Transverse colon (tissue), 4 donors: ENCODE measurements around the gene TBL3. TPM values are rescaled to one million over a fixed set of nuclear protein-coding genes. Genes with fewer than 3 reads are reported as not detected.
A peak's percentile ranks its signal among the peaks of the same experiment; 100 is the strongest.

ENCODE experiments used
- DNase-seq: peaks from one replicate; pipeline ENCODE4 v3.0.0-alpha.2; 2019
- H3K27ac ChIP-seq, 4 donors: fragments of 200-600 bp; sonication (generic); 2 replicates each; pipeline ENCODE4 v1.5.1; 2016 to 2018; ENCODE audit warnings: inconsistent platforms in 4 of 4
- H3K27me3 ChIP-seq: fragments of 200-600 bp; sonication (generic); 2 replicates; pipeline ENCODE4 v1.5.1; 2017; ENCODE audit warnings: inconsistent platforms
- H3K36me3 ChIP-seq, 4 donors: fragments of 200-600 bp; sonication (generic); 2 replicates each; pipeline ENCODE4 v1.5.1; 2017 to 2019; ENCODE audit warnings: inconsistent platforms in 4 of 4
- H3K4me1 ChIP-seq, 4 donors: fragments of 200-600 bp; sonication (generic); 2 replicates each; pipeline ENCODE4 v1.5.1; 2017 to 2020; ENCODE audit warnings: inconsistent platforms in 4 of 4
- H3K4me3 ChIP-seq, 4 donors: fragments of 200-600 bp; sonication (generic); 1 replicate in 1 of 4; 2 replicates in 3 of 4; pipeline versions ENCODE4 v1.5.1 to v1.6.1; 2017 to 2019; ENCODE audit warnings: inconsistent platforms in 4 of 4
- H3K9me3 ChIP-seq, 2 donors: fragments of 200-600 bp; sonication (generic); 2 replicates each; pipeline ENCODE4 v1.5.1; 2017 to 2019; ENCODE audit warnings: inconsistent platforms in 2 of 2
- EP300 ChIP-seq: sonication (generic); formaldehyde crosslinking; IDR thresholded peaks from one replicate; pipeline ENCODE4 v1.6.1; 2017; ENCODE audit warnings: antibody characterized with exemption, low read depth
- POLR2A ChIP-seq: fragments of 450-650 bp; IDR thresholded peaks from one replicate; pipeline ENCODE4 v1.6.1; 2016; ENCODE audit warnings: antibody characterized with exemption, mild to moderate bottlenecking, moderate library complexity
- POLR2AphosphoS5 ChIP-seq, 3 donors: sonication (generic); formaldehyde crosslinking; IDR thresholded peaks; one replicate each; pipeline ENCODE4 v1.6.1; 2016; ENCODE audit warnings: antibody characterized with exemption in 3 of 3
- WGBS, 2 donors: methylation state at CpG; one replicate each; pipeline ENCODE4 v1.1.5; 2018; ENCODE audit warnings: low coverage in 1 of 2; 5-methylcytosine and 5-hydroxymethylcytosine counted together
- in situ Hi-C, 4 donors: fragments of 200-750 bp; cut with MboI; loops; one replicate each; pipeline versions ENCODE4 v1.15.0 to v1.15.1; 2017; ENCODE audit warnings: low sequenced_read_pairs in 3 of 4, low pct_ligation_motif_present in 1 of 4, low pct_unique_long_range_greater_than_20kb in 1 of 4
- intact Hi-C: fragments of 100-400 bp; cut with DNase I; formaldehyde crosslinking; loops from one replicate; pipeline ENCODE4 v1.15.1; 2023; ENCODE audit warnings: low total_unique reads
- total RNA-seq, 4 donors: library from RNA; depleted of rRNA; stranded (reverse); fragments of >200 nt; gene quantifications; one replicate each; pipeline ENCODE4 v1.1.0, GENCODE V29; 2016
- TF ChIP-seq, protein P1 (sequence below), 5 experiments: fragments of 200-600 bp in 3 of 5; fragments of 450-650 bp in 2 of 5; sonication (generic) in 3 of 5; IDR thresholded peaks; 1 replicate in 2 of 5; 2 replicates in 3 of 5; pipeline ENCODE4 v1.5.1; 2016 to 2017; ENCODE audit warnings: antibody characterized with exemption in 5 of 5, inconsistent platforms in 3 of 5, mild to moderate bottlenecking in 2 of 5, moderate library complexity in 1 of 5

Gene TBL3
- total RNA-seq, 4 donors from 2014 or later, result 23.2 to 31.0 (median 28.2) TPM

DNA sequence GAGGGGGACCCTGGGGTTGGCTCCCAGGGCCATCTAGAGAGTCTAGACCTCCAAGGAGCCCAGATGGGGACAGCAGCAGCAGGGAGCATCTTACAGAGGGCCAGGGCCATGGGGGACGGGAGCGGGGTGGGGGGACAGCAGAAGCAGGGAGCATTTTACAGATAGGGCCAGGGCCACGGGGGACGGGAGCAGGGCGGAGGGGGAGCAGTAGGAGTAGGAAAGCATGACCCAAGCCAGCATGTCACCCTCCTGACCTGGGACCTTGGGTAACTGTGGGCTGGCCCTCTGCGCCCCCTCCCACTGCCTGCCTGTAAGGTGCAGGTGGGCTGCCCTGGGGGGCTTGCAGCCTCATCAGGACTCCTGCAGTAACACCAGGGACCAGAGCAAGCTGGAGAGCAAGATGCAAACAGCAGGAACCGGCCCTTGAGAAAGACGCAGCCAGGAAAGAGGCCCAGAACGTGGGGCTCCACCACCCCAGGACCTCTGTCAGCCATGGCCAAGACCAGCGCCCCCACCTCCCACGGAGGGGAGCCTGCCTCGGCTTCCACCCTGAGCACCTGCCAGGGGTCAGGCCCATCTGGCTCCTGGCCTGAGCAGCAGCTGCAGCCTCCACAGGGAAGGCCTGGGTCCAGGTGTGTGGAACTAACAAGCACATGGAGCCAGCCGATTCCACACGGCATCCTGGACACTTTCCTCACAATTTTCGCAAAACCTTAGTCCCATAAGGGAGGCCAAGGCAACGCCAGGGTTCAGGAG, 35.4 kb downstream of the TBL3 start:
- H3K4me1 ChIP-seq, result peaks cover 36 to 57% (median 49%) of the 10 kb centered on the region in 4 donors
- in situ Hi-C loops, result loop anchor here in 1 of 4 donors (25.0 kb wide), 1 partner anchor 130 kb away; the partner anchor contains the start of genes PKD1 and RAB26
- WGBS, 2 donors, result 77% methylated on average over 16 of the region's 16 CpGs; no CpG with 5 or more reads in 1 of the 2 donors
- intact Hi-C loops, result loop anchor here (10.0 kb wide), 1 partner anchor 228 kb away; the partner anchor contains the start of gene DNASE1L2
- DNase-seq, result no peak
- no peaks in the 10 kb centered on the region for H3K9me3 ChIP-seq
- H3K27me3 ChIP-seq, result no peaks in the 10 kb centered on the region
- peak overlapping the region in 3 of 4 donors; percentile 93 to 98 (median 94) for H3K27ac ChIP-seq
- peak overlapping the region in 1 of 4 donors; percentile 78 for H3K4me3 ChIP-seq
- TF ChIP-seq POLR2A (no peak), EP300 (no peak), POLR2AphosphoS5 (IDR thresholded peaks at IDR 0.05) (no peak)
- TF ChIP-seq, protein P1, sequence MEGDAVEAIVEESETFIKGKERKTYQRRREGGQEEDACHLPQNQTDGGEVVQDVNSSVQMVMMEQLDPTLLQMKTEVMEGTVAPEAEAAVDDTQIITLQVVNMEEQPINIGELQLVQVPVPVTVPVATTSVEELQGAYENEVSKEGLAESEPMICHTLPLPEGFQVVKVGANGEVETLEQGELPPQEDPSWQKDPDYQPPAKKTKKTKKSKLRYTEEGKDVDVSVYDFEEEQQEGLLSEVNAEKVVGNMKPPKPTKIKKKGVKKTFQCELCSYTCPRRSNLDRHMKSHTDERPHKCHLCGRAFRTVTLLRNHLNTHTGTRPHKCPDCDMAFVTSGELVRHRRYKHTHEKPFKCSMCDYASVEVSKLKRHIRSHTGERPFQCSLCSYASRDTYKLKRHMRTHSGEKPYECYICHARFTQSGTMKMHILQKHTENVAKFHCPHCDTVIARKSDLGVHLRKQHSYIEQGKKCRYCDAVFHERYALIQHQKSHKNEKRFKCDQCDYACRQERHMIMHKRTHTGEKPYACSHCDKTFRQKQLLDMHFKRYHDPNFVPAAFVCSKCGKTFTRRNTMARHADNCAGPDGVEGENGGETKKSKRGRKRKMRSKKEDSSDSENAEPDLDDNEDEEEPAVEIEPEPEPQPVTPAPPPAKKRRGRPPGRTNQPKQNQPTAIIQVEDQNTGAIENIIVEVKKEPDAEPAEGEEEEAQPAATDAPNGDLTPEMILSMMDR (IDR thresholded peaks at IDR 0.05), result no peak
- peaks cover 0 to 5% (median 2%) of the 10 kb centered on the region in 4 donors for H3K36me3 ChIP-seq

DNA sequence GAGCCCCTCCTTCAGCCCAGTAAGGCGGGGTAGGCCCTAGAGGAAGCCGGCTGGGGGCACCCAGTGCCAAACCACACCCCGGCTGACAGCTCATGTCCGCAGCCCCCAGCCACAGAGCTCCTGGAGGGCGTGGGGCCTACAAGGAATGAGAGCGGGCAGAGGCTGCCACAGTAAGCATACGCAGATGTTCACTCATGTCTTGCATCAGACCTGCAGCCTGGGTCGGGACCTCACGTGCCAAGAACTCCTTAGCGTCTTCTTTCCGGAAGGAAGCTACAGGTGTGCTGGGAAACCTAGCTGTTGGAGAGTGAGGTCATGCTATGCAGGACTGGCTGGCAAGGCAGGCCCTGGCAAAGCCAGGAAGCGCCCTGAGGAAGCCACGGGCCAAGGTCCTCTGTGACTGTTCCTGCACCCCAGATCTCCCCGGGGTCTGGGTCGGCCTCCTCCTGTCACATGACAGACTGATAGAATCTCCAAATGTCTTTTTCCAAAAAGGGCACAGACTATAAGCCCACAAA, 36.2 kb downstream of the TBL3 start:
- DNase-seq, result peak; percentile 68
- peaks cover 36 to 57% (median 49%) of the 10 kb centered on the region in 4 donors for H3K4me1 ChIP-seq

DNA sequence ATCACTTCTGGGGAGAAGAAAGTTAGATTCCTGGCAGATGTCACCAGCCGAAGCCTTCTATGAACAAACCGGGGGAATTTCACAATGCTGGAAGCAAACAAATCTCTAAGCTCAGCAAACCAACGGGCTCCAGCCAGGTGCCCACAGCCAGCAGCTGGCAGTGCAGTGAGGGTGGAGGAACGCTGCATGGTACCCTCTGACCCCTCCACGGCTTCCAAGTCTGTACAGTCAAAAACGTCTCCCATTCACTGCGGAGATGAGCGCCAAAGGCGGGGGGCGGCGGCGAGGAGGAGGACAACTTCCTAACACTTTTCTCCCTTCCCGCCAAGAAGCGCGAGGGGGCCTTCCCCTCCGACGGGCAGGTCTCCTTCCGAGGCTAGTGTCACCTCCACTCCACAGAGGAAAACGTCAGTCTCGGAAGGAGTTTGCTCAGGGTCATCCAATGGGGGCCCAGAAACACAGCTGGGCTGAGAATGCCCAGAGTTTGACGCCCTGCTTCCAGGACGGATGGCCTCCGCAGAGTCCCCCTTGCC, 36.8 kb downstream of the TBL3 start:
- in situ Hi-C loops, result loop anchor here in 1 of 4 donors (25.0 kb wide), 1 partner anchor 129 kb away; the partner anchor contains the start of genes PKD1 and RAB26
- Histone ChIP-seq H3K4me1 (peaks cover 34 to 54% (median 46%) of the 10 kb centered on the region in 4 donors), H3K36me3 (no peaks in the 10 kb centered on the region), H3K9me3 (no peaks in the 10 kb centered on the region), H3K27ac (peak overlapping the region; percentile 93 to 98 (median 94)), H3K4me3 (peak overlapping the region; percentile 78 to 98 (median 85)), H3K27me3 (no peaks in the 10 kb centered on the region)
- TF ChIP-seq POLR2AphosphoS5 (IDR thresholded peaks at IDR 0.05) (no peak), POLR2A (no peak), EP300 (no peak)
- TF ChIP-seq, protein P1 (IDR thresholded peaks at IDR 0.05), result peak in 1 of 5 experiments; percentile 7
- 1% methylated on average over 23 of the region's 23 CpGs; no CpG with 5 or more reads in 1 of the 2 donors for WGBS, 2 donors
- intact Hi-C loops, result loop anchor here (10.0 kb wide), 1 partner anchor 226 kb away; the partner anchor contains the start of gene DNASE1L2
- DNase-seq, result no peak

More for the DNA sequence above, 36.2 kb downstream of the TBL3 start:
- Histone ChIP-seq H3K27me3 (no peaks in the 10 kb centered on the region), H3K36me3 (no peaks in the 10 kb centered on the region), H3K27ac (peak overlapping the region; percentile 93 to 98 (median 94)), H3K9me3 (no peaks in the 10 kb centered on the region), H3K4me3 (peak overlapping the region in 3 of 4 donors; percentile 78 to 98 (median 82))
- intact Hi-C loops (loop anchor here (10.0 kb wide), 1 partner anchor 227 kb away; the partner anchor contains the start of gene DNASE1L2), in situ Hi-C loops (loop anchor here in 1 of 4 donors (25.0 kb wide), 1 partner anchor 129 kb away; the partner anchor contains the start of genes PKD1 and RAB26)
- 11 to 32% methylated on average over 4 to 15 of the region's 15 CpGs for WGBS, 2 donors
- TF ChIP-seq POLR2AphosphoS5 (IDR thresholded peaks at IDR 0.05) (peak; percentile 16 to 66 (median 65)), EP300 (no peak), POLR2A (peak; percentile 52)
- TF ChIP-seq, protein P1 (IDR thresholded peaks at IDR 0.05), result no peak
